Medulla oblongata (tissue), 1 donor: ENCODE data around the gene AEN.
"Not testable (repeated sequence)": the region's sequence is repeated elsewhere in the genome, so short reads cannot be mapped to it uniquely, and the experiment has no call there.

Experiments used
- DNase-seq: peaks from one replicate; pipeline ENCODE4 v3.0.0-alpha.2; 2015; ENCODE audit errors: extremely low spot score

The AEN gene

DNA sequence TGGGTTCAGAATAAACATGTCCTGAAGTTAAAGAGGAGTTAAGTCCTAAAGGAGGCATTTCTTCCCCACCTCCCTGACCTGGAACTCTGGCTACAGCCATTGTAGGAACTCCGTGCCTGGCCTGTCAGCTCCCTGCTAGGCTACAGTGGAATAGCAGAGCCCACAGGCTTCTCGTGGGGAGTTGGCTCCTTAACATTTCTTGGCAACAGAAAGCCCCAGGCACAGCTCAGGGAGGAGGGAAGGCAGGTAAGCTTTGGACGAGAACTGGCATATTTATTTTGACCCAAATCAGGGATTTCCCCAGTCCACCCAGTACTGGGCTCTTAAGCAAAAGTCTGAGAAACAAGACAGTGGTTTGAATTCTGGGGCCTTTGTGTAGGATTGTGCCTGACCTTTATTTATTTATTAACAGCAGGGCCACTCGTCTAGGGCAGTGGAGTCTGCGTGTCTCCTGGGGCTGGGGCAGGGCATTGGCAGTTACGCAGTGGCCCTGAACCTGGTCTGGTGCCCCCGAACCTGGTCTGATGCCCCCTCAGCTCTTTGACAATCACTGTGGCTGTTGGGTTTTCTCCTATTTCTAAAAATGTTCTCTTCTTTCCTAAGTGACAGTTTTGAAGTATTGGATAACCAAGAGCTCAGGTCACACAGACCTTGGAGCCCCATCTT is 9.8 kb downstream of the AEN start:
- no peak for DNase-seq

DNA sequence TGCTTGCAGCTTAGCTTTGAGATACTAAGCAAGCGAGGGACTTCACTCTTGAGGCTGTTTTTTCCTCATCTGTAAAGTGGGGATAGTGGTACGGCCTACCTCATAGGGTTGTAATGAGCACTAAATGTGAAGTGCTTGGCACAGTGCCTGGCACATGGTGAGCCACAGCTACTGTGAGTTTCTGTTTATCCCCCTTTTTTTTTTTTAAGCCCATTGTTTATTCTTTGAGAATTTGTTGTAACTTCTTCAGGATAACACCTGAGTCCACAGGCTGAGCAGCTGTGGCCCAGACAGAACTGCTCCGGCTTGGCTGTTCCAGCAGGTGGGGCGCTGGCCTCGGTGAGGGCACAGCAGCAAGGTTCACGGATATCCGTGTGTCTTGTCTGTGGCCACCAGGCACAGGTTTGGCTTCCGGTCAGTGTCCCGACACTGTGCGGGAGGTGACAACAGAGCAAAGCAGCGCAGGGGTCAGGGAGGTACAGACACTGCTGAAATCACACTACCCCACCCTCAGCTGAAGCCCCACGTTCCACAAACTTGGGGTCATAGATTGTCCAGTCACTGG is 10.4 kb downstream of the AEN start:
- no peak for DNase-seq

DNA sequence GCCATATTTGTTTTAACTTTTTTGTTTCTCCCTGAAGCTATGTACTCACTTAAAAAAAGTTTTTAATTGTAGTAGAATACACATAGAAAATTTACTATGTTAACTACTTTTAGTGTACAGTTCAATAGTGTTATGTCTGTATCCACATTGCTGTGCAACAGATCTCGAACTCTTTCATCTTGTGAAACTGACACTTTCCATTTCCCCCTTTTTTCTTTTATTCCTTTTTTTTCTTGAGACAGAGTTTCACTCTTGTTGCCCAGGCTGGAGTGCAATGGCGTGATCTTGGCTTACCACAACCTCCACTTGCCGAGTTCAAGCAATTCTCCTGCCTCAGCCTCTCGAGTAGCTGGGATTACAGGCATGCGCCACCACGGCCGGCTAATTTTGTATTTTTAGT is 11.7 kb downstream of the AEN start:
- DNase-seq = not testable (repeated sequence)

GRCh38 chr15:88634449-88634848 is 13.3 kb downstream of the AEN start:
- DNase-seq = no peak

DNA sequence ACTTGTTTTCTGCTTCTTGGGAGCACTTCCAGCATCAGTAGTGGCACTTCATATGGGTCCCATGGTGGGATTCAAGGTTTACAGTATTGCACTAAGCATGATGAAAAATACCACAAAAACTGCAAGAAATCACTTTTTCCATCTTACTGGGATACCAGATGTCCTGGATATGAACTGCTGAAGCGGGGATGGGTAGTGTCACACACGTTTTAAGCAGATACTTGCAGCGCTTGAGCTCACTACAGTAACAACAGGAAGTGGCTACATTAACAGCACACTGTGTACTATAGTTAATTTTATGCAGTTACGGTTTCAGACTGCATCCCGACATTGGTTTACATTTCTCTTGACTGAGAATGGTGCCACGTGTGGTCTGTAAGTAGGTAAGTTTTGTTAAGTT is 14.2 kb downstream of the AEN start:
- no peak for DNase-seq

DNA sequence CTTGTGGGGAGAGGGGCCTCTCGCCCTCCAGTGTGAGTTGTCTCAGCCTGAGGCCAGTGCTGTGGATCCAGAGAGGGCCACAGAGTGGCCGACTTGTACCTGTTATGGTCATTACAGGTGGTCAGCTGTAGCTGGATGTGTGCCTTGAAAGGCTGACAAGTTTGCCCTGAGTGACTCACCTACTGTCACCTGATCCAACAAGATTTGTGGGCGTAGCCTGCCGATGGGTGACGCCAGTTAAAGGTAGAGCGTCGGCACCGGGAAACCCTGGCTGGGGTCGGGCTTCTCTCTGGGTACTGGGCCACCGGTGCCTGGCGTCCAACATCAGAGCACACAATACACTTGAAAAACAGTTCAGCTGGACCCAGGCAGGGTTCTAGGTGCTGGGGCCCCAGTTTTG is 14.9 kb downstream of the AEN start:
- DNase-seq = no peak

DNA sequence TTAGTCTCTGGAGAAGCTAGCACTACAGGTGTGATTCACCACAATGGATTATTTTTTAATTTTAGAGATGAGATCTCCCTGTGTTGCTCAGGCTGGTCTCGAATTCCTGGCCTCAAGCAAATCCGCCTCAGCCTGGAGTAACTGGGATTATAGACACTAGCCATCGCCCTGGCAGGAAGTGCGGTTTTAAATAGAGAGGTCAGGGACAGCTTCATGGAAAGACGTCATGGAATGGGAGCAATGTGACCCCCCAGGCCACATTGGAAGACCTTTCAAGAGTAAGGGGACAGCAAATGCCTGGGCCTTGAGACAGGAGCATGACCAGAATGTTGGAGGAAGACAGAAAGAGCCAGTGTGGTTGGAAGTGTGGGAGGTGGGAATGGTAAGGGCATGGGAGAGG is 15.5 kb downstream of the AEN start:
- no peak for DNase-seq

DNA sequence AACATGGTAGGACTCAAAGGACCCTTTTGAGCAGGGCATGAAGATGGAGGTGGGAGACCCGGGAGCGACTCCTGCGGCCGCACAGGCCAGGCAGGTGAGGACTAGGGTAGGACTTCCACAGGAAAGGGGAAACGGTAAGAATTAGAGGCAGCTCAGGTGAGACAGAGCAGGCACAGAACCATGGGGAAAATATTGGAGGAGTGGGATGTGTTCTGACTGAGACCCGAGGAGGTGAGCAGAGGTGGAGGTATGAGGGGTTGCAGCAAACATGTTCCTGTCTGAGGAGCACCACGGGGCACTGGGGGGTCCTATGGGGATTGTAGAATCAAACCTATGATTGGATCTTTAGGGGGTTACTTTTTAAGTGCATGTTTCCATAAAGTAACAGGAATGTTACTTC is 16.3 kb downstream of the AEN start:
- DNase-seq = no peak

DNA sequence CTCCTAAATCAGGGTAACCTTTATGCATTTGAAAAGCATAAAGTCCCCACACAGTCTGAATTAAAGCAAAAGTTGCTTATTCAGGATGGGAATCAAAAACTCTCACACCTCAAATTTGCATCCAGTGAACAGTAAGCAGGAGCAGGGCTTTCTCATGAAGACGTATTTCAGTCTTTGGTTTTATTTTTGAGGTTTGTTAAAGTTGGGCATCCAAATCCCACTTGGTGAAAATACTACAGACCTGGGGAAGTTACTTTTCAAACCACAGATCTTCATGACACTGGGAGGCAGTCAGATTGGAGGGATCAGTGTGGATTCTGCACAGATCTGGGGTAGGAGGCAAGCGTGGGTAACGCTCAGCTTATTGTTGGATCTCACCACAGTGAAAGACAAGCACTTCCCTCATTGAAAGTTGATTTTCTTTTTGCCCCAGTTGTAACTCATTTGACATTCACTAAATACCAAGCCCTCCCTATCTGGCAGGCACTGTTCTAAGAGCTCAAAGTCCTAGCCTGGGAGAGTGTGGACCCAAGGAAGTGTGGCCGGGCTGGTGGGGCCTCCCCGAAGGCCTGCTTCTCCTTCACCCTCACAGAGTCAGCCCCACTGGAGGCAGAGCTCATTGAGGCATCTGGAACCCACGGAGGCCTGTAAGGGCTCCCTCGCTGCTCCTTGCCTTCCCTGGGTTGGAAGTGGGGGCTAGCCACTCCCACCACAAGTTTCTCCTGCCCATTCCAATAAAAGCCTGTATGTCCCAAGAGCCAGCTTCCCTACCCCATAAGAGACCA is 16.9 kb downstream of the AEN start:
- no peak for DNase-seq

GRCh38 chr15:88638626-88639372 is 17.7 kb downstream of the AEN start, which contains the start of gene ISG20:
Gene ISG20, plus strand, starts transcription at chr15:88639016. Its CDS starts 351 bp downstream, at chr15:88639367.
- DNase-seq = peak; percentile 86

- DNase-seq = no peak
Observed at GRCh38 chr15:88641959-88642452, 20.9 kb downstream of the AEN start.

GRCh38 chr15:88642514-88642913 is 21.4 kb downstream of the AEN start:
- DNase-seq = not testable (repeated sequence)

GRCh38 chr15:88644741-88645140 is 23.6 kb downstream of the AEN start:
- DNase-seq = no peak

DNA sequence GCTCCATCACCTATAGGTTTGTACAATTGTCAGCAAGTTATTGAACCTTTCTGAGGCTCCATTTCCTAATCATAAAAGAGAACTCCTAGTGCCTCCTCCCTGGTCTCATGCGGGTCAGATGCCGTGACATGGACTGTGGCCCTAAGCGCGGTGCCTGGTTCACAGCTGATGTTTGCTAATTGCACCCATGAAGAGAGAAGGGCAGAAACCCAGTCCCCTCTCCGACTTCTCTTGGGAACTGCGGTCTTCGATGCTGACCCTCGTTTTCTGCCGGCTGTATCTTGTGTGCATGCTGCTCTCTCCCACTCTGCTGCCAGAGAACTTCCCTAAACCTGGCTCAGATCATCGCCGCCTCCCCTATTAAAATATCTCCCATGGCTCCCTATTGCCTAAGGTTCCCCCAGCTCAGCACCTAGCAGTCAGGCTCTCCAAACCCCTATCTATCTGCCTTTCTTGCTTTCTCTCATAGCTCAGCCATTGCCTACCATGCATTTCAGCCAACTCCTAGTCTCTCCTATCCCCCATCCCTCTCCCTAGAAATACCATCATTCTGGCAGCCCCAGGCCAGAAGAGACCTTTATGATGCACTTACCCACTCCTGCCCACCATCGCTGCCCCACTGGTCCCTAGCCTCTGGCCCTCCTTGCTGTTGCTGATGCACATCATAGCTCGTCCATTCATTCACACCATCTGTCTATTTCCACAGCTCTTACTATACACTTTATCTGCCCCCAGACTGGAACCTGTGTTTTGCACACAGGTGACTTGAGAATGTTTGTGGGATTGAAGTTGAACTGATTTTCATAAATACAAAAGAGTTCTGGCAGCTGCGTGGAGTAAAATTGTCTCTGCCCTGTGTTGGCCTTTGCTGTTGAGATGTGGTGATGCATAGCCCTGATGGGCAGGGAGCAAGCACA is 24.3 kb downstream of the AEN start:
- no peak for DNase-seq

- no peak for DNase-seq
Observed at GRCh38 chr15:88646088-88646405, 24.9 kb downstream of the AEN start.

- DNase-seq = no peak
Observed at GRCh38 chr15:88646951-88647350, 25.8 kb downstream of the AEN start.

- no peak for DNase-seq
Observed at GRCh38 chr15:88647351-88648105, 26.4 kb downstream of the AEN start.

- peak; percentile 62 for DNase-seq
Observed at GRCh38 chr15:88648357-88649214, 27.4 kb downstream of the AEN start.

GRCh38 chr15:88649286-88649733 is 28.2 kb downstream of the AEN start:
- peak; percentile 91 for DNase-seq
